ENCODE data around the gene ERO1B.

GRCh38 chr1:236253918-236254637 is 27.7 kb downstream of the ERO1B start:
- TF ChIP-seq POLR2AphosphoS5 (IDR thresholded peaks at IDR 0.05; ENCODE audit: borderline replicate concordance, low read depth, low read length), result no peak
- TF ChIP-seq EZH2 (IDR thresholded peaks at IDR 0.05), result no peak
- TF ChIP-seq FOXP2 (optimal IDR thresholded peaks at IDR 0.05; ENCODE audit: control extremely low read depth, extremely low read length, insufficient read depth), result no peak

Measured in SK-N-MC (cell line).